Right lung (tissue), 5 donors: ENCODE data around the gene KCNK4. TPM values are rescaled to one million over a fixed set of nuclear protein-coding genes. Genes with fewer than 3 reads are reported as not detected.
"Not testable (repeated sequence)": the region's sequence is repeated elsewhere in the genome, so short reads cannot be mapped to it uniquely, and the experiment has no call there.

Experiments
- DNase-seq, 2 donors: peaks; one replicate each; pipeline ENCODE4 v3.0.0-alpha.2; 2013
- polyA plus RNA-seq, 5 donors: library from polyadenylated mRNA; unstranded; fragments of 120-200 nt; gene quantifications; one replicate each; pipeline versions ENCODE4 v1.2.1 to v1.2.3, GENCODE V29; 2013; ENCODE audit warnings: inconsistent platforms in 1 of 5, low replicate concordance in 1 of 5; ENCODE audit not compliant: insufficient read length in 5 of 5, insufficient read depth in 1 of 5

KCNK4 gene
- polyA plus RNA-seq, 5 donors = 0.09 to 0.10 TPM; not detected in 3

GRCh38 chr11:64305691-64306562 is 14.8 kb downstream of the KCNK4 start:
- no peak for DNase-seq

- DNase-seq = no peak
Observed at GRCh38 chr11:64306563-64306875, 15.4 kb downstream of the KCNK4 start.

- no peak for DNase-seq
Observed at GRCh38 chr11:64306876-64307622, 15.9 kb downstream of the KCNK4 start.

GRCh38 chr11:64307795-64308194 is 16.7 kb downstream of the KCNK4 start:
- DNase-seq = not testable (repeated sequence)

- DNase-seq = no peak
Observed at GRCh38 chr11:64312947-64313346, 21.8 kb downstream of the KCNK4 start.

- no peak for DNase-seq
Observed at GRCh38 chr11:64313491-64314145, 22.5 kb downstream of the KCNK4 start.

- no peak for DNase-seq
Observed at GRCh38 chr11:64314146-64314804, 23.2 kb downstream of the KCNK4 start.

- no peak for DNase-seq
Observed at GRCh38 chr11:64314805-64315561, 23.9 kb downstream of the KCNK4 start.

GRCh38 chr11:64315667-64316526 is 24.8 kb downstream of the KCNK4 start:
- DNase-seq = not testable (repeated sequence)

- no peak for DNase-seq
Observed at GRCh38 chr11:64316672-64317324, 25.7 kb downstream of the KCNK4 start.

- peak; percentile 91 to 95 for DNase-seq
Observed at GRCh38 chr11:64317325-64317960, 26.3 kb downstream of the KCNK4 start, which contains the start of gene TRMT112. Gene TRMT112 (minus strand): TSS chr11:64317559. CDS start chr11:64317526, 33 bp downstream.

GRCh38 chr11:64317961-64318765 is 27.1 kb downstream of the KCNK4 start, which contains the start of gene PRDX5:
Gene PRDX5 (plus strand): TSS chr11:64318121. CDS start chr11:64318216, 95 bp downstream.
- DNase-seq = peak; percentile 96 to 97

GRCh38 chr11:64318766-64319761 is 28.0 kb downstream of the KCNK4 start:
- DNase-seq = no peak

- DNase-seq = no peak
Observed at GRCh38 chr11:64320556-64320955, 29.5 kb downstream of the KCNK4 start.

GRCh38 chr11:64321026-64321425 is 29.9 kb downstream of the KCNK4 start:
- DNase-seq = no peak

GRCh38 chr11:64321533-64321932 is 30.4 kb downstream of the KCNK4 start:
- DNase-seq = no peak

GRCh38 chr11:64322925-64323260 is 31.8 kb downstream of the KCNK4 start:
- DNase-seq = no peak
